BLaER1 (cell line): Measurements from ENCODE around the gene SLC9B1.

Experiments
- H3K27ac ChIP-seq: shearing (Covaris generic); formaldehyde crosslinking; 2 replicates; pipeline ENCODE4 v1.8.1; 2022
- H3K27me3 ChIP-seq: shearing (Covaris generic); formaldehyde crosslinking; 2 replicates; pipeline ENCODE4 v1.8.1; 2022
- H3K36me3 ChIP-seq: shearing (Covaris generic); formaldehyde crosslinking; 2 replicates; pipeline ENCODE4 v1.8.1; 2022
- H3K4me1 ChIP-seq: shearing (Covaris generic); formaldehyde crosslinking; 2 replicates; pipeline ENCODE4 v1.8.1; 2022
- H3K4me2 ChIP-seq: shearing (Covaris generic); formaldehyde crosslinking; 2 replicates; pipeline ENCODE4 v1.8.1; 2022
- H3K4me3 ChIP-seq: shearing (Covaris generic); formaldehyde crosslinking; 2 replicates; pipeline ENCODE4 v1.8.1; 2022
- H3K9ac ChIP-seq: shearing (Covaris generic); formaldehyde crosslinking; 2 replicates; pipeline ENCODE4 v1.8.1; 2022
- H3K9me3 ChIP-seq: shearing (Covaris generic); formaldehyde crosslinking; 2 replicates; pipeline ENCODE4 v1.8.1; 2022
- H4K20me1 ChIP-seq: shearing (Covaris generic); formaldehyde crosslinking; 2 replicates; pipeline ENCODE4 v1.8.1; 2022
- Cebpa-rat ChIP-seq: shearing (Covaris generic); IDR thresholded peaks from 2 replicates; pipeline ENCODE4 v1.8.1; 2022

SLC9B1 gene, protein sequence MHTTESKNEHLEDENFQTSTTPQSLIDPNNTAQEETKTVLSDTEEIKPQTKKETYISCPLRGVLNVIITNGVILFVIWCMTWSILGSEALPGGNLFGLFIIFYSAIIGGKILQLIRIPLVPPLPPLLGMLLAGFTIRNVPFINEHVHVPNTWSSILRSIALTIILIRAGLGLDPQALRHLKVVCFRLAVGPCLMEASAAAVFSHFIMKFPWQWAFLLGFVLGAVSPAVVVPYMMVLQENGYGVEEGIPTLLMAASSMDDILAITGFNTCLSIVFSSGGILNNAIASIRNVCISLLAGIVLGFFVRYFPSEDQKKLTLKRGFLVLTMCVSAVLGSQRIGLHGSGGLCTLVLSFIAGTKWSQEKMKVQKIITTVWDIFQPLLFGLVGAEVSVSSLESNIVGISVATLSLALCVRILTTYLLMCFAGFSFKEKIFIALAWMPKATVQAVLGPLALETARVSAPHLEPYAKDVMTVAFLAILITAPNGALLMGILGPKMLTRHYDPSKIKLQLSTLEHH

GRCh38 chr4:103019308-103020124, at the start of gene SLC9B1:
TSS of gene SLC9B1 (minus strand) at chr4:103019705. CDS start at chr4:102991711, 27,994 bp downstream.
- Histone ChIP-seq H3K9me3 (no peaks in the 10 kb centered on the region), H3K4me2 (peak within 1 kb of the TSS; percentile 82), H4K20me1 (no peaks in the 10 kb centered on the region), H3K36me3 (peaks cover 17% of the 10 kb centered on the region; the same call in 1 of the 2 replicates), H3K4me3 (peak within 1 kb of the TSS; percentile 73), H3K27ac (peak within 1 kb of the TSS; percentile 90), H3K9ac (peak within 1 kb of the TSS; percentile 85), H3K27me3 (no peaks in the 10 kb centered on the region), H3K4me1 (peaks cover 17% of the 10 kb centered on the region)
- peak; percentile 92 for TF ChIP-seq Cebpa-rat

DNA sequence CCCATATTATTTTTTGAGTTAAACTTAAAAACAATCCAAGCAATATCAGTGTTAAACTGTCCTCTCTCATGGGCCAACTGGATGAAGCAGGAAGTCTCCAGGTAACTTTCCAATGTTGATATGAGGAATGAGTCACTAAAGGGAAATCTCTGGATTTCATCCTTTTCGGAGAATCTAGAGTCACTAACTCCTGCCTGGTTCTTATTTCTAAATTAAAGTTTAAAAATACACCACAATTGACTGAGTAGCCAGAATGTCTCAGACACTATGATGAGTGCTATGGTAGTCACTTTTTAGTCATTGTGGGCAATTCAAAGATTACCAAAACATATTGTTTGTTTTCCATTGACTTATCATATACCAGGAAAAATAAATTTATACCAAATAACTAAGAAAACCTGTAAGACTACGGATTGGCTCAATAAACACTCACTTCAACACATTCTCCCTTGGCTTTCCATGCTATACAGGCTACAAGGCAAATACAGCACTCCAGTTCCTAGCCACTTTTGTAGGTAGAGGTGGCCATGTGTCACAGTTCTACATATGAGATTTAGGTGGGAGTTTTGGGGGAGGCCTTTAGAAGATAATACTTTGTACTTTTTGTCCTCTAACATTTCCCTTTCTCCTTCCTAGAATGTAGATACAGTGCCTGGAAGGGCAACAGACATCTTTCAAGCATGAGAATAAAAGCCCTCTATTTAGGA, 48.5 kb upstream of the SLC9B1 start:
- no peak overlapping the region for H3K9ac ChIP-seq
- H3K27ac ChIP-seq, result no peak overlapping the region
- H3K4me2 ChIP-seq, result no peak overlapping the region
- no peaks in the 10 kb centered on the region for H3K27me3 ChIP-seq
- peaks cover 62% of the 10 kb centered on the region for H3K36me3 ChIP-seq
- H3K4me1 ChIP-seq, result no peaks in the 10 kb centered on the region
- peaks cover 5% of the 10 kb centered on the region; the same call in 1 of the 2 replicates for H3K9me3 ChIP-seq
- peaks cover 40% of the 10 kb centered on the region for H4K20me1 ChIP-seq
- H3K4me3 ChIP-seq, result no peak overlapping the region
- TF ChIP-seq Cebpa-rat, result no peak

DNA sequence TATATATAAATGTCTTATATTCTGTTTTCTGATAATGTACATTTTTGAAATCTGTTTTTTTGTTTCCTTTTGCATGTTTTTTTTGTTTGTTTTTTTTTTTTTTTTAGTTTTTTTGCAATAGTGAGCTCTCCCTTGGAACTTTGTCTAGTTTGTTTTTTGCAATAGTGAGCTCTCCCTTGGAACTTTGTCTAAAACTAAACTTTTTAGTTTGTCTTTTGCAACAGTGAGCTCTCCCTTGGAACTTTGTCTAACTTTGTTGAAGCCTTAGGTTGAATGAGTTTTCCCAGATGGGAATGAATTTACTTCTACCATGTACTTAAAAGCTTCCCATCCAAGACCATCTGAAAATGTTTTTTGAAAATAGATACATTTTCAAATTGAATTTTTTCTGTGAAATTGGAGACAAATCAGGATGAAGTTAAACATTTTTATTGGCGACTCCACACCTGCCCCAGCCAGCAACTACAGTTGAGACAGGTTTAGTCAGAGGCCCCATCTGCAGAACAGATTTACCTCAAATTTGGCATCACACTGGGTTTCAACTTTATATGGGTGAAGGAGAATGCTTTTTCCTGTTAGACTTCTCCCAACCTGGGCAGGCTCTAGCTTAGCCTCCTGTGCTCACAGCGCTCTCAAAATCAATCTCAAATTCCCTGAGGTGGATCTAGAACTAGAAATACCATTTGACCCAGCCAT, 41.1 kb upstream of the SLC9B1 start:
- Histone ChIP-seq H3K9me3 (peaks cover 7% of the 10 kb centered on the region), H3K27me3 (no peaks in the 10 kb centered on the region), H3K9ac (no peak overlapping the region), H4K20me1 (no peaks in the 10 kb centered on the region), H3K36me3 (peaks cover 66% of the 10 kb centered on the region), H3K27ac (no peak overlapping the region), H3K4me2 (no peak overlapping the region), H3K4me3 (no peak overlapping the region), H3K4me1 (no peaks in the 10 kb centered on the region)
- no peak for TF ChIP-seq Cebpa-rat

GRCh38 chr4:103054030-103054429, 34.5 kb upstream of the SLC9B1 start:
- H3K36me3 ChIP-seq, result peaks cover 58% of the 10 kb centered on the region
- H3K9me3 ChIP-seq, result peaks cover 10% of the 10 kb centered on the region
- TF ChIP-seq Cebpa-rat, result 0 out of 2 replicates have a peak, but pooled peaks have one; percentile 52
- no peaks in the 10 kb centered on the region for H4K20me1 ChIP-seq
- no peak overlapping the region for H3K4me3 ChIP-seq
- H3K27me3 ChIP-seq, result no peaks in the 10 kb centered on the region
- no peak overlapping the region for H3K27ac ChIP-seq
- H3K4me1 ChIP-seq, result no peaks in the 10 kb centered on the region
- no peak overlapping the region for H3K4me2 ChIP-seq
- H3K9ac ChIP-seq, result no peak overlapping the region

DNA sequence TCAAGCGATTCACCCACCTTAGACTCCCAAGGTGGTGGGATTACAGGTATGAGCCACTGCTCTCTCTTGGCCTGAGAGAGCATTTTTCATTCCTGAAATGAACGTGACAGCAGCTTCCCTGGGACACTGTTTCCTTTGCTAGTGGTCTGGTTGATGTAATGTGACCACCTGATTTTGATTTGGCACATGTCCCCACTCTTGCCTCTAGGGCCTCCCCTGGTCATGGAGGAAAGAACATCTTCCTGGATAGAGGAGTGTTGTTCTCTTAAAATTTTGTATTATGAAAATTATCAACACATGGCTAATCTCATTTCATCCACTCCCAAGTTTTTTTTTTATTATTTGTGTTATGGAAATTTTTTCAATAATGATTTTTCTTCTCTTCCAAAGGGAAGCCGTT, 33.3 kb upstream of the SLC9B1 start:
- no peak overlapping the region for H3K27ac ChIP-seq
- TF ChIP-seq Cebpa-rat, result no peak
- H3K4me3 ChIP-seq, result no peak overlapping the region
- no peaks in the 10 kb centered on the region for H4K20me1 ChIP-seq
- peaks cover 10% of the 10 kb centered on the region for H3K9me3 ChIP-seq
- H3K27me3 ChIP-seq, result no peaks in the 10 kb centered on the region
- H3K4me1 ChIP-seq, result no peaks in the 10 kb centered on the region
- no peak overlapping the region for H3K9ac ChIP-seq
- no peak overlapping the region for H3K4me2 ChIP-seq
- H3K36me3 ChIP-seq, result peaks cover 62% of the 10 kb centered on the region

DNA sequence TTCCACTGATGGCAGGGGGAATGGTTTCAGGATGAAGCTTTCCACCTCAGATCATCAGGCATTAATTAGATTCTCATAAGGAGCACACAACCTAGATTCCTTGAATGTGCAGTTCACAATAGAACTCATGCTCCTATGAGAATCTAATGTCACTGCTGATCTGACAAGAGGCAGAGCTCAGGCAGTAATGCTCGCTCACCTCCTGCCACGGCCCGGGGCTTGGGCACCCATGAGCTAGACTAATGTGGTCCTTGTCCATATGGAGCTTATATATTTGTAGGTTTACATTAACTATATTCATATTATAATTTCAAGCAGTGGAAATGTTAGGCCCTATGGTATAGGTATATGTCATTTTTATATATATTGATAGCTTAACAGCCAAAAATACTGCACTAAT, 32.6 kb upstream of the SLC9B1 start:
- Histone ChIP-seq H3K4me3 (no peak overlapping the region), H3K9me3 (peaks cover 10% of the 10 kb centered on the region), H3K27ac (no peak overlapping the region), H3K4me2 (no peak overlapping the region), H3K27me3 (no peaks in the 10 kb centered on the region), H3K36me3 (peaks cover 61% of the 10 kb centered on the region), H3K9ac (no peak overlapping the region), H3K4me1 (no peaks in the 10 kb centered on the region), H4K20me1 (no peaks in the 10 kb centered on the region)
- no peak for TF ChIP-seq Cebpa-rat

- Histone ChIP-seq H3K9me3 (peaks cover 5% of the 10 kb centered on the region), H3K4me1 (no peaks in the 10 kb centered on the region), H3K4me3 (no peak overlapping the region), H3K9ac (no peak overlapping the region), H3K27ac (no peak overlapping the region), H3K36me3 (peaks cover 59% of the 10 kb centered on the region), H4K20me1 (no peaks in the 10 kb centered on the region), H3K4me2 (no peak overlapping the region), H3K27me3 (no peaks in the 10 kb centered on the region)
- no peak for TF ChIP-seq Cebpa-rat
Measured at GRCh38 chr4:103050736-103051436, 31.4 kb upstream of the SLC9B1 start.

- Histone ChIP-seq H3K4me3 (no peak overlapping the region), H3K4me1 (no peaks in the 10 kb centered on the region), H3K36me3 (peaks cover 72% of the 10 kb centered on the region), H3K27me3 (no peaks in the 10 kb centered on the region), H3K9ac (no peak overlapping the region), H4K20me1 (no peaks in the 10 kb centered on the region), H3K9me3 (no peaks in the 10 kb centered on the region), H3K27ac (no peak overlapping the region), H3K4me2 (no peak overlapping the region)
- no peak for TF ChIP-seq Cebpa-rat
Measured at GRCh38 chr4:103046416-103047290, 27.1 kb upstream of the SLC9B1 start.
